ENCODE results near the gene KCNQ1OT1.

DNA sequence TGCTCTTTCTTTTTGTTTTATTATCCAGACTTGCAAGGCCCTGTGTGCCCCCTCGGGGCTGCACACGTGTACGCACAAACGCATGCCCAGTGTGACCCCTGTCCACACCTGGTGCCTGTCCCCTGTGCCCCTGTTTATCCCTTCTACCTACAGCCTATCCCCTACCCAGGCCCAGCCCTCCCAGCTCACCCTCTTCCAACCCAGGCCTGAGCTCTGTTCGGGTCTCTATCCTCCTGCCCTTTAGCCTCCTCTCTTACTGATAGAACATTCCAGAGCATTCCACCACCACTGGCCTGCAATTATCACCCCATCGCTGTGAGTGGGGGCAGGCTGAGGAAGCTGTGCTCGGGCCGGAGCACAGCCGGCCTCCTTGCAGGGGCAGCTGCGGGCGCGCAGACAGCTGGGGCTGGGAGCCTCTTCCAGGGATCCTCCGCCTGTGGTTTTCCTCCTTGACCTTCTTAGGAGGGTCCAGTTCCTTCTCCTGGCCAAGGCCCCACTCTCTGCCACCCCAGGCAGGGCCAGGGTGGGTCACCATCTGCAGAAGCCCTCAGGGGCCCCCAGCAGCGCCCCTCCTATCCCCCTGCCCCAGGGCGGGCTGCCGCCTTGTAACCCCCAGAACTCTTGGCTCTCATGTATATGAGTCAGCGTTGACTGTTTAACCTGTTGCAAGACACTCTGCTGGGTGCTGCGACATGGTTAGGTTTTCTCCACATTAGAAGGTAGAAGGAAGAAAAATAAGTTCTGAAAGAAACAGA is 41.8 kb upstream of the KCNQ1OT1 start:
- TF ChIP-seq RARB (CRISPR knock-in tag; IDR thresholded peaks at IDR 0.05) (no peak), ZNF8 (CRISPR knock-in tag; IDR thresholded peaks at IDR 0.05) (no peak), CSDC2 (CRISPR knock-in tag; IDR thresholded peaks at IDR 0.05) (no peak), GLIS3 (CRISPR knock-in tag; IDR thresholded peaks at IDR 0.05) (no peak), SNAI2 (CRISPR knock-in tag; IDR thresholded peaks at IDR 0.05) (no peak), ARNTL (CRISPR knock-in tag; IDR thresholded peaks at IDR 0.05; ENCODE audit: borderline replicate concordance, low read depth) (no peak), ZC3H10 (CRISPR knock-in tag; IDR thresholded peaks at IDR 0.05) (no peak), ZFP30 (CRISPR knock-in tag; IDR thresholded peaks at IDR 0.05) (no peak)
- TF ChIP-seq, protein P1, sequence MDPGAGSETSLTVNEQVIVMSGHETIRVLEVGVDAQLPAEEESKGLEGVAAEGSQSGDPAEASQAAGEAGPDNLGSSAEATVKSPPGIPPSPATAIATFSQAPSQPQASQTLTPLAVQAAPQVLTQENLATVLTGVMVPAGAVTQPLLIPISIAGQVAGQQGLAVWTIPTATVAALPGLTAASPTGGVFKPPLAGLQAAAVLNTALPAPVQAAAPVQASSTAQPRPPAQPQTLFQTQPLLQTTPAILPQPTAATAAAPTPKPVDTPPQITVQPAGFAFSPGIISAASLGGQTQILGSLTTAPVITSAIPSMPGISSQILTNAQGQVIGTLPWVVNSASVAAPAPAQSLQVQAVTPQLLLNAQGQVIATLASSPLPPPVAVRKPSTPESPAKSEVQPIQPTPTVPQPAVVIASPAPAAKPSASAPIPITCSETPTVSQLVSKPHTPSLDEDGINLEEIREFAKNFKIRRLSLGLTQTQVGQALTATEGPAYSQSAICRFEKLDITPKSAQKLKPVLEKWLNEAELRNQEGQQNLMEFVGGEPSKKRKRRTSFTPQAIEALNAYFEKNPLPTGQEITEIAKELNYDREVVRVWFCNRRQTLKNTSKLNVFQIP (CRISPR knock-in tag; IDR thresholded peaks at IDR 0.05; ENCODE audit: borderline replicate concordance, low read depth) = no peak
- TF ChIP-seq, protein P2, sequence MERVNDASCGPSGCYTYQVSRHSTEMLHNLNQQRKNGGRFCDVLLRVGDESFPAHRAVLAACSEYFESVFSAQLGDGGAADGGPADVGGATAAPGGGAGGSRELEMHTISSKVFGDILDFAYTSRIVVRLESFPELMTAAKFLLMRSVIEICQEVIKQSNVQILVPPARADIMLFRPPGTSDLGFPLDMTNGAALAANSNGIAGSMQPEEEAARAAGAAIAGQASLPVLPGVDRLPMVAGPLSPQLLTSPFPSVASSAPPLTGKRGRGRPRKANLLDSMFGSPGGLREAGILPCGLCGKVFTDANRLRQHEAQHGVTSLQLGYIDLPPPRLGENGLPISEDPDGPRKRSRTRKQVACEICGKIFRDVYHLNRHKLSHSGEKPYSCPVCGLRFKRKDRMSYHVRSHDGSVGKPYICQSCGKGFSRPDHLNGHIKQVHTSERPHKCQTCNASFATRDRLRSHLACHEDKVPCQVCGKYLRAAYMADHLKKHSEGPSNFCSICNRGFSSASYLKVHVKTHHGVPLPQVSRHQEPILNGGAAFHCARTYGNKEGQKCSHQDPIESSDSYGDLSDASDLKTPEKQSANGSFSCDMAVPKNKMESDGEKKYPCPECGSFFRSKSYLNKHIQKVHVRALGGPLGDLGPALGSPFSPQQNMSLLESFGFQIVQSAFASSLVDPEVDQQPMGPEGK (CRISPR knock-in tag; IDR thresholded peaks at IDR 0.05; ENCODE audit: borderline replicate concordance) = no peak
- TF ChIP-seq, protein P3, sequence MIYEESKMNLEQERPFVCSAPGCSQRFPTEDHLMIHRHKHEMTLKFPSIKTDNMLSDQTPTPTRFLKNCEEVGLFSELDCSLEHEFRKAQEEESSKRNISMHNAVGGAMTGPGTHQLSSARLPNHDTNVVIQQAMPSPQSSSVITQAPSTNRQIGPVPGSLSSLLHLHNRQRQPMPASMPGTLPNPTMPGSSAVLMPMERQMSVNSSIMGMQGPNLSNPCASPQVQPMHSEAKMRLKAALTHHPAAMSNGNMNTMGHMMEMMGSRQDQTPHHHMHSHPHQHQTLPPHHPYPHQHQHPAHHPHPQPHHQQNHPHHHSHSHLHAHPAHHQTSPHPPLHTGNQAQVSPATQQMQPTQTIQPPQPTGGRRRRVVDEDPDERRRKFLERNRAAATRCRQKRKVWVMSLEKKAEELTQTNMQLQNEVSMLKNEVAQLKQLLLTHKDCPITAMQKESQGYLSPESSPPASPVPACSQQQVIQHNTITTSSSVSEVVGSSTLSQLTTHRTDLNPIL (CRISPR knock-in tag; IDR thresholded peaks at IDR 0.05; ENCODE audit: low read depth) = no peak
- TF ChIP-seq, protein P4, sequence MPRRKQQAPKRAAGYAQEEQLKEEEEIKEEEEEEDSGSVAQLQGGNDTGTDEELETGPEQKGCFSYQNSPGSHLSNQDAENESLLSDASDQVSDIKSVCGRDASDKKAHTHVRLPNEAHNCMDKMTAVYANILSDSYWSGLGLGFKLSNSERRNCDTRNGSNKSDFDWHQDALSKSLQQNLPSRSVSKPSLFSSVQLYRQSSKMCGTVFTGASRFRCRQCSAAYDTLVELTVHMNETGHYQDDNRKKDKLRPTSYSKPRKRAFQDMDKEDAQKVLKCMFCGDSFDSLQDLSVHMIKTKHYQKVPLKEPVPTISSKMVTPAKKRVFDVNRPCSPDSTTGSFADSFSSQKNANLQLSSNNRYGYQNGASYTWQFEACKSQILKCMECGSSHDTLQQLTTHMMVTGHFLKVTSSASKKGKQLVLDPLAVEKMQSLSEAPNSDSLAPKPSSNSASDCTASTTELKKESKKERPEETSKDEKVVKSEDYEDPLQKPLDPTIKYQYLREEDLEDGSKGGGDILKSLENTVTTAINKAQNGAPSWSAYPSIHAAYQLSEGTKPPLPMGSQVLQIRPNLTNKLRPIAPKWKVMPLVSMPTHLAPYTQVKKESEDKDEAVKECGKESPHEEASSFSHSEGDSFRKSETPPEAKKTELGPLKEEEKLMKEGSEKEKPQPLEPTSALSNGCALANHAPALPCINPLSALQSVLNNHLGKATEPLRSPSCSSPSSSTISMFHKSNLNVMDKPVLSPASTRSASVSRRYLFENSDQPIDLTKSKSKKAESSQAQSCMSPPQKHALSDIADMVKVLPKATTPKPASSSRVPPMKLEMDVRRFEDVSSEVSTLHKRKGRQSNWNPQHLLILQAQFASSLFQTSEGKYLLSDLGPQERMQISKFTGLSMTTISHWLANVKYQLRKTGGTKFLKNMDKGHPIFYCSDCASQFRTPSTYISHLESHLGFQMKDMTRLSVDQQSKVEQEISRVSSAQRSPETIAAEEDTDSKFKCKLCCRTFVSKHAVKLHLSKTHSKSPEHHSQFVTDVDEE (CRISPR knock-in tag; IDR thresholded peaks at IDR 0.05) = no peak
